ENCODE measurements around the gene NOXO1. TPM values are rescaled to one million over a fixed set of nuclear protein-coding genes. Genes with fewer than 3 reads are reported as not detected.

Gene NOXO1
- total and polyA plus RNA-seq, 4 donors, result 0.28 to 7.3 (median 3.2) TPM

- ATAC-seq (ENCODE audit: insufficient read depth, low FRiP score), result no peak
- no peak for DNase-seq
- peak overlapping the region in 1 of 2 donors; percentile 34 for H3K9ac ChIP-seq (ENCODE audit: insufficient read depth in 1 of 2, low read length in 2 of 2)
- 14 to 25% methylated on average over 15 of the region's 15 CpGs for WGBS, 2 donors
- H3K27me3 ChIP-seq (ENCODE audit: control insufficient read depth in 3 of 3, insufficient read depth in 3 of 3, low read length in 2 of 3), result no peaks in the 10 kb centered on the region
- peaks cover 0 to 43% (median 21%) of the 10 kb centered on the region in 5 donors for H3K4me1 ChIP-seq (ENCODE audit: control insufficient read depth in 5 of 5, insufficient read depth in 5 of 5, low read length in 5 of 5)
- H3K27ac ChIP-seq (ENCODE audit: low read depth in 1 of 2, low read length in 1 of 2), result peak overlapping the region in 1 of 2 donors; percentile 55
- H3K9me3 ChIP-seq (ENCODE audit: control insufficient read depth in 4 of 4, insufficient read depth in 3 of 4, low read length in 3 of 4), result no peaks in the 10 kb centered on the region
- peaks cover 0 to 10% (median 4%) of the 10 kb centered on the region in 4 donors for H3K36me3 ChIP-seq (ENCODE audit: control insufficient read depth in 4 of 4, insufficient read depth in 4 of 4, low read length in 4 of 4)
- no peak for TF ChIP-seq CTCF (IDR thresholded peaks at IDR 0.05; ENCODE audit: control extremely low read depth, extremely low read depth)
- H3K4me3 ChIP-seq, result peak overlapping the region; percentile 22
These were observed 26.8 kb upstream of the NOXO1 start for GRCh38 chr16:2008009-2008526.

- Histone ChIP-seq H3K4me1 (ENCODE audit: control insufficient read depth in 5 of 5, insufficient read depth in 5 of 5, low read length in 5 of 5) (peaks cover 0 to 43% (median 21%) of the 10 kb centered on the region in 5 donors), H3K27ac (ENCODE audit: low read depth in 1 of 2, low read length in 1 of 2) (peak overlapping the region in 1 of 2 donors; percentile 55), H3K9ac (ENCODE audit: insufficient read depth in 1 of 2, low read length in 2 of 2) (no peak overlapping the region)
These were observed 26.0 kb upstream of the NOXO1 start for GRCh38 chr16:2007081-2007836.

GRCh38 chr16:2006317-2006716, 25.0 kb upstream of the NOXO1 start:
- peaks cover 0 to 43% (median 21%) of the 10 kb centered on the region in 5 donors for H3K4me1 ChIP-seq (ENCODE audit: control insufficient read depth in 5 of 5, insufficient read depth in 5 of 5, low read length in 5 of 5)
- peaks cover 2 to 27% (median 13%) of the 10 kb centered on the region in 4 donors for H3K36me3 ChIP-seq (ENCODE audit: control insufficient read depth in 4 of 4, insufficient read depth in 4 of 4, low read length in 4 of 4)
- H3K4me3 ChIP-seq, result no peak overlapping the region
- no peak for TF ChIP-seq CTCF (IDR thresholded peaks at IDR 0.05; ENCODE audit: control extremely low read depth, extremely low read depth)
- WGBS, 2 donors, result 92 to 96% methylated on average over 8 of the region's 8 CpGs
- H3K27ac ChIP-seq (ENCODE audit: low read depth in 1 of 2, low read length in 1 of 2), result no peak overlapping the region
- no peaks in the 10 kb centered on the region for H3K9me3 ChIP-seq (ENCODE audit: control insufficient read depth in 4 of 4, insufficient read depth in 3 of 4, low read length in 3 of 4)
- no peak overlapping the region for H3K9ac ChIP-seq (ENCODE audit: insufficient read depth in 1 of 2, low read length in 2 of 2)
- DNase-seq, result no peak
- no peak for ATAC-seq (ENCODE audit: insufficient read depth, low FRiP score)
- no peaks in the 10 kb centered on the region for H3K27me3 ChIP-seq (ENCODE audit: control insufficient read depth in 3 of 3, insufficient read depth in 3 of 3, low read length in 2 of 3)

More at GRCh38 chr16:2007081-2007836, 26.0 kb upstream of the NOXO1 start:
- no peaks in the 10 kb centered on the region for H3K9me3 ChIP-seq (ENCODE audit: control insufficient read depth in 4 of 4, insufficient read depth in 3 of 4, low read length in 3 of 4)
- peaks cover 0 to 18% (median 8%) of the 10 kb centered on the region in 4 donors for H3K36me3 ChIP-seq (ENCODE audit: control insufficient read depth in 4 of 4, insufficient read depth in 4 of 4, low read length in 4 of 4)
- DNase-seq (no peak), ATAC-seq (ENCODE audit: insufficient read depth, low FRiP score) (no peak)
- H3K27me3 ChIP-seq (ENCODE audit: control insufficient read depth in 3 of 3, insufficient read depth in 3 of 3, low read length in 2 of 3), result no peaks in the 10 kb centered on the region
- TF ChIP-seq CTCF (IDR thresholded peaks at IDR 0.05; ENCODE audit: control extremely low read depth, extremely low read depth), result no peak
- H3K4me3 ChIP-seq, result no peak overlapping the region
- 69 to 78% methylated on average over 16 of the region's 16 CpGs for WGBS, 2 donors

Measured in lung (tissue), 12 donors.